NCI-H146 treated with DMSO at 0.1 percent for 48 hours (cell line): ENCODE measurements around the gene GTF2F2.

Experiments
- DNase-seq: peaks from one replicate; lab custom pipeline; 2025; ENCODE audit not compliant: unreplicated experiment; lab: John Stamatoyannopoulos, UW

The GTF2F2 gene

DNA sequence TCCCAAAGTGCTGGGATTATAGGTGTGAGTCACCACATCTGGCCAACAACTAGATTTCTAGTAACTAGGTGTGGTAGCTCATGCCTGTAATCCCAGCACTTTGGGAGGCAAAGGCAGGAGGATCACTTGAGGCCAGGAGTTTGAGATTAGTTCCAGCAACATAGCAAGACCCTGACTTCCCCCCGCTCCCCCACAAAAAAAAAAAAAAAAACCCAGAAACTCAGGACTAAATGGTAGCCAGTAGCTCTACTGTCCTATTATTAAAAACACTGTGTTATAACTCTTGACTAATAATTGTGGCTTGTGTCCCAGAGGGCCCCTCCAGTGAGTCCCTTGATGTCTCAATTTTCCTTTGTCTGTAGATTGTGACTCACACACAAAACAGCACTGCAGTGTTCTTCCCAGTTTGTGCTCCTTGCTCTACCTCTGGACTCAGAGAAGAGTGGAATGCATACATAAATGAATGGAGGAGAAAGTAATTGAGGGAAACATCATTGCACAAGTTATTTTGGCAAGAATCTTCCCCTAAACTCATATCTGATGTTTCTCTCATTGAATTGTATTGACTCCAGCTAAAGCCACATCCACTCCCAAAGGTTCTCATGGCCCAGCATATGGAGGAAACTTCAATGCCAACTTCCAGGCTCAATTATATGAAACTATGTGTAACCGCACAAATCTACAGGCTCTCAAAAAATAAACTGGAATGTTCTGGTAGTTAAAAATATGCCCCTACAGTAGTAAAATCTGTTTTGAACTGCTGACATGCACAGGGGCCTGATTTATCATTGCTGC, 211.9 kb downstream of the GTF2F2 start:
- DNase-seq, result no peak

GRCh38 chr13:45332831-45333219, 212.5 kb downstream of the GTF2F2 start:
- no peak for DNase-seq

GRCh38 chr13:45333251-45333976, 213.1 kb downstream of the GTF2F2 start:
- DNase-seq, result no peak
